ENCODE results near the gene TMEM178B. TPM values are rescaled to one million over a fixed set of nuclear protein-coding genes. Genes with fewer than 3 reads are reported as not detected.

TMEM178B gene
- total RNA-seq, 3 donors from 2014 or later (not counting 1 experiment from before 2014, with no cell fraction given) = not detected

- H3K4me3 Mint-ChIP-seq = no peak overlapping the region
- no peaks in the 10 kb centered on the region for H3K9me3 ChIP-seq (ENCODE audit: control insufficient read depth, insufficient read depth, low read length)
- 0% methylated on average over 1 of the region's 2 CpGs for WGBS (ENCODE audit: insufficient coverage)
- no peaks in the 10 kb centered on the region for H3K36me3 Mint-ChIP-seq
- no peak overlapping the region for H3K27ac ChIP-seq (ENCODE audit: low read length)
- H3K27me3 Mint-ChIP-seq (ENCODE audit: low read depth in 2 of 2) = peaks cover 30 to 33% of the 10 kb centered on the region in 2 donors
- no peak for TF ChIP-seq CTCF (IDR thresholded peaks at IDR 0.05)
- DNase-seq (no peak), ATAC-seq (no peak)
- H3K4me3 ChIP-seq (ENCODE audit: low read length) = no peak overlapping the region
- no peaks in the 10 kb centered on the region for H3K27me3 ChIP-seq (ENCODE audit: control insufficient read depth, insufficient read depth, low read length)
- H3K27ac Mint-ChIP-seq = no peak overlapping the region
- intact Hi-C loops (cut with micrococcal nuclease) = no loop called here
- no peaks in the 10 kb centered on the region for H3K36me3 ChIP-seq (ENCODE audit: control insufficient read depth, insufficient read depth, low read length)
- H3K4me1 ChIP-seq (ENCODE audit: control insufficient read depth, insufficient read depth, low read length) = no peaks in the 10 kb centered on the region
- H3K9me3 Mint-ChIP-seq = no peaks in the 10 kb centered on the region
- H3K4me1 Mint-ChIP-seq = peaks cover 0 to 6% of the 10 kb centered on the region in 2 donors
Measured at GRCh38 chr7:141291541-141291940, 217.7 kb downstream of the TMEM178B start.

- no peaks in the 10 kb centered on the region for H3K27me3 ChIP-seq (ENCODE audit: control insufficient read depth, insufficient read depth, low read length)
- whole genome bisulfite sequencing (ENCODE audit: insufficient coverage) = 85% methylated on average over 2 of the region's 2 CpGs
- peaks cover 20 to 24% of the 10 kb centered on the region in 2 donors for H3K27me3 Mint-ChIP-seq (ENCODE audit: low read depth in 2 of 2)
- no peaks in the 10 kb centered on the region for H3K4me1 ChIP-seq (ENCODE audit: control insufficient read depth, insufficient read depth, low read length)
- no peak for TF ChIP-seq CTCF (IDR thresholded peaks at IDR 0.05)
- H3K27ac Mint-ChIP-seq = no peak overlapping the region
- no peak for DNase-seq
- no peaks in the 10 kb centered on the region for H3K36me3 Mint-ChIP-seq
- no peaks in the 10 kb centered on the region for H3K36me3 ChIP-seq (ENCODE audit: control insufficient read depth, insufficient read depth, low read length)
- no peaks in the 10 kb centered on the region for H3K9me3 Mint-ChIP-seq
- no peak for ATAC-seq
- no peak overlapping the region for H3K4me3 ChIP-seq (ENCODE audit: low read length)
- peaks cover 0 to 6% of the 10 kb centered on the region in 2 donors for H3K4me1 Mint-ChIP-seq
- no peaks in the 10 kb centered on the region for H3K9me3 ChIP-seq (ENCODE audit: control insufficient read depth, insufficient read depth, low read length)
- intact Hi-C loops (cut with micrococcal nuclease) = no loop called here
- no peak overlapping the region for H3K4me3 Mint-ChIP-seq
- H3K27ac ChIP-seq (ENCODE audit: low read length) = no peak overlapping the region
Measured at GRCh38 chr7:141294143-141294829, 220.4 kb downstream of the TMEM178B start.

GRCh38 chr7:141295367-141295895 lies 221.6 kb downstream of the TMEM178B start:
- H3K4me1 ChIP-seq (ENCODE audit: control insufficient read depth, insufficient read depth, low read length) = no peaks in the 10 kb centered on the region
- H3K27me3 Mint-ChIP-seq (ENCODE audit: low read depth in 2 of 2) = peaks cover 19 to 25% of the 10 kb centered on the region in 2 donors
- no peaks in the 10 kb centered on the region for H3K9me3 ChIP-seq (ENCODE audit: control insufficient read depth, insufficient read depth, low read length)
- no peaks in the 10 kb centered on the region for H3K36me3 Mint-ChIP-seq
- WGBS (ENCODE audit: insufficient coverage) = 74% methylated on average over 2 of the region's 2 CpGs
- no peak overlapping the region for H3K27ac Mint-ChIP-seq
- no peak for ATAC-seq
- H3K4me3 Mint-ChIP-seq = no peak overlapping the region
- no peaks in the 10 kb centered on the region for H3K27me3 ChIP-seq (ENCODE audit: control insufficient read depth, insufficient read depth, low read length)
- no peak for DNase-seq
- no peak overlapping the region for H3K4me3 ChIP-seq (ENCODE audit: low read length)
- H3K9me3 Mint-ChIP-seq = no peaks in the 10 kb centered on the region
- H3K4me1 Mint-ChIP-seq = peaks cover 0 to 6% of the 10 kb centered on the region in 2 donors
- intact Hi-C loops (cut with micrococcal nuclease) = no loop called here
- no peak for TF ChIP-seq CTCF (IDR thresholded peaks at IDR 0.05)
- H3K36me3 ChIP-seq (ENCODE audit: control insufficient read depth, insufficient read depth, low read length) = no peaks in the 10 kb centered on the region
- H3K27ac ChIP-seq (ENCODE audit: low read length) = no peak overlapping the region

Measured in natural killer cell (primary cell).